ENCODE data around the gene OBSCN. TPM values are rescaled to one million over a fixed set of nuclear protein-coding genes. Genes with fewer than 3 reads are reported as not detected.

Gene OBSCN
- total RNA-seq, 1 donor: 13.0 TPM

DNA sequence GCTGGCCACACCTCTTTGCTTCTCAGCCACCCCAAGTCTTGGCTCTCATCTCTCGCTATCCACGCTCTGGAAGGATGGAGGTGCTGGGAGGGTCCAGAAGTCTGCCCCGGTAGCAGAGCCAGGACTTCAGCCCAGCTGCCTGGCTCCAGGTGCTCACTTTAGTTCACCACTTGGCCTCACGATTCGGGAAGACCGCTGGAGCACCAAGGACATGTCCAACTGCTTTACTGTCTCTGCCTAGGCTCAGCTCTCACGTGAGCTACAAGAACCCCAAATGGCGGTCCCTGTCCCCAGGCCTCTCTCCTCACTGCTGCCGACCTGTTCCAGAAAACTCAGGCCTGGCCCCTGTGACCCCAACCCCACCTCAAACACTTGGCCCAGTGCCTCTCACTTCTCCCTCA lies 195.4 kb downstream of the OBSCN start:
- H3K4me3 ChIP-seq (ENCODE audit: low read depth, low read length): no peak overlapping the region
- TF ChIP-seq, protein P1, sequence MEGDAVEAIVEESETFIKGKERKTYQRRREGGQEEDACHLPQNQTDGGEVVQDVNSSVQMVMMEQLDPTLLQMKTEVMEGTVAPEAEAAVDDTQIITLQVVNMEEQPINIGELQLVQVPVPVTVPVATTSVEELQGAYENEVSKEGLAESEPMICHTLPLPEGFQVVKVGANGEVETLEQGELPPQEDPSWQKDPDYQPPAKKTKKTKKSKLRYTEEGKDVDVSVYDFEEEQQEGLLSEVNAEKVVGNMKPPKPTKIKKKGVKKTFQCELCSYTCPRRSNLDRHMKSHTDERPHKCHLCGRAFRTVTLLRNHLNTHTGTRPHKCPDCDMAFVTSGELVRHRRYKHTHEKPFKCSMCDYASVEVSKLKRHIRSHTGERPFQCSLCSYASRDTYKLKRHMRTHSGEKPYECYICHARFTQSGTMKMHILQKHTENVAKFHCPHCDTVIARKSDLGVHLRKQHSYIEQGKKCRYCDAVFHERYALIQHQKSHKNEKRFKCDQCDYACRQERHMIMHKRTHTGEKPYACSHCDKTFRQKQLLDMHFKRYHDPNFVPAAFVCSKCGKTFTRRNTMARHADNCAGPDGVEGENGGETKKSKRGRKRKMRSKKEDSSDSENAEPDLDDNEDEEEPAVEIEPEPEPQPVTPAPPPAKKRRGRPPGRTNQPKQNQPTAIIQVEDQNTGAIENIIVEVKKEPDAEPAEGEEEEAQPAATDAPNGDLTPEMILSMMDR (IDR thresholded peaks at IDR 0.05; ENCODE audit: insufficient read depth, low read depth, low read length): no peak
- no peak for DNase-seq (ENCODE audit: low read depth)

- TF ChIP-seq, protein P1 (IDR thresholded peaks at IDR 0.05; ENCODE audit: insufficient read depth, low read depth, low read length): no peak
- peak overlapping the region; percentile 91 for H3K4me3 ChIP-seq (ENCODE audit: low read depth, low read length)
- DNase-seq (ENCODE audit: low read depth): no peak
Measured at GRCh38 chr1:228404107-228404720, 196.4 kb downstream of the OBSCN start.

DNA sequence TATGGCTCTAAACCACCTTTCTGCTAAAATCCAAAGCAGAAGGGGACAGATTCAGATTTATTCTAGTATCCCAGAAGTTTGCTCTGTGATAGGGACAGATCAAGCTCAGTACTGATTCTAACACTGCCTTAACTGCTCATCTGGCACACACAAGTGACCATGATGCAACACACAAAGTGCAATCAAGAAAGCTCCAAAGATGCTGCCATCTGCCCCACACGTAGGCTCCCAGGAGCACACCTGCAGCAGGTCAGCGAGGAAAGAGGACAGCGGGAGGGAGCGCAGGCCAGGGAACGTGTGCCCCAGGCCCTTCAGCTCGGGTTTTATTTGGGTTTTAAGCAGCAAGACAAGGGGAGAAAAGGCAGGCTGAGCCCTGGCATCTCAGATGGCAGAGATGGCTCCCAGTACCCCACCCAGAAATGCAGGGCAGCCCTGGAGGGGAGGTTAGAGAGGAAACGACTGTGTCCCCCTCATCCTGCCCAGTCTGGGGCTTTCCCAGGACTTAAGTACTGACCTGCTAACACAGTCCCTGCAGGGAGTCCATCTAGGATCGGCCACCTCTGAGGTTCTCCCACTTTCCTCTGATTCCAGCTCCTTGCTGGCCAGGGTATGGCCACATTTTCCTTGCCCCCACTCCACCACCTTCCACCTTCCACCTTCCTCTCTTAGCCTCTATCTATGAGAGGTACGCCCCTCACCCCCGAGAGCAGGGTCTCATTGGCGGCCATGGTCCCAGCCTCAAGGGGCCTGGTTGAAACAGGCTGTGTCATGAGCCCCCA lies 197.5 kb downstream of the OBSCN start:
- TF ChIP-seq, protein P1 (IDR thresholded peaks at IDR 0.05; ENCODE audit: insufficient read depth, low read depth, low read length): no peak
- peak; percentile 24 for DNase-seq (ENCODE audit: low read depth)
- H3K4me3 ChIP-seq (ENCODE audit: low read depth, low read length): peak overlapping the region; percentile 91

- no peak for DNase-seq (ENCODE audit: low read depth)
- TF ChIP-seq, protein P1 (IDR thresholded peaks at IDR 0.05; ENCODE audit: insufficient read depth, low read depth, low read length): no peak
- H3K4me3 ChIP-seq (ENCODE audit: low read depth, low read length): peak overlapping the region; percentile 91
Measured at GRCh38 chr1:228405979-228406228, 198.1 kb downstream of the OBSCN start.

- TF ChIP-seq, protein P1 (IDR thresholded peaks at IDR 0.05; ENCODE audit: insufficient read depth, low read depth, low read length): no peak
- H3K4me3 ChIP-seq (ENCODE audit: low read depth, low read length): peak overlapping the region; percentile 91
- DNase-seq (ENCODE audit: low read depth): no peak
Measured at GRCh38 chr1:228407106-228408040, 199.5 kb downstream of the OBSCN start.

DNA sequence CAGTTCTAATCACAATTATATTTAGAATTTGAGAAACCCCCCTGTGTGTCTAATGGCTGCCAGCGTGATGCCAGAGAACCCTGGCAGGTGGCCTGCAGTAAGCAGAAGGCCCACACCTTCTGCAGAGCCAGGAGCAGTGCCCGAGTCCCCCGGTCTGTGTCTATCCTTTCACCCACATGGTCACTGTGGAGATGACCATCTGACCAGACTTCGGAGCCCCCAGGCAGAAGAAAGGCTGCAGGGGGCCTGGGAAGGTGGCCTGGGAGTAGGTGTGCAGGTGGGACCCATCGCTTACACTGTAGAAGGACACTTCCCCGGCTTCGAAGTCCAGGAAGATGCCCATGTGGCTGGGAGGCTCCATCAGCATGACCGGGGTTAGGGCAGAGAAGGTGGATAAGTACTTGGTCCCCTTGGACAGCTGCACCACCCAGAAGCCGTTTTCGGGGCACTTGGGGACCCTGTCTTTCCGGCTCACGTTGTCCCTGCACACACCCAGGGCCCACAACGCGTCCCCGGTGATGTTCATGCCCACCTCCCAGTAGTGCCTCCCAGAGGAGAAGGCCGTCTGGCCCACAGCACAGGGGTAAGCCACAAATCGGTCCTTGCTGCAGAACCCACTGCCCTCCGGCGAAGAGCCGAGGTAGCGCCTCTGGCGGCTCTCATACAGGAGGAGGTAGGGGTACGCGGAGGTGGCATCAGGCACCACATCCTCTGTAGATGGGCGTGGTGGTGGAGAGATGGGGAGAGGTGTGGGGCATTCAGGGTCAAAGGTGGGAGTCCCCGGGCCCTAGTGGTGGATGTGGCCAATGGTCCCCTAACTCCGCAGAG lies 200.4 kb downstream of the OBSCN start:
- TF ChIP-seq, protein P1 (IDR thresholded peaks at IDR 0.05; ENCODE audit: insufficient read depth, low read depth, low read length): no peak
- peak overlapping the region; percentile 91 for H3K4me3 ChIP-seq (ENCODE audit: low read depth, low read length)
- DNase-seq (ENCODE audit: low read depth): no peak
